OCI-LY1 (cell line): Measurements from ENCODE around the gene PRKCH.

ENCODE experiments used
- H2AFZ ChIP-seq: fragments of 200-600 bp; sonication (generic), shearing (Covaris generic); 2 replicates; pipeline ENCODE4 v1.6.0; 2014; ENCODE audit warnings: antibody characterized with exemption, mild to moderate bottlenecking, low read length
- H3F3A ChIP-seq: fragments of 200-600 bp; sonication (generic), shearing (Covaris generic); 2 replicates; pipeline ENCODE4 v1.6.0; 2014; ENCODE audit warnings: mild to moderate bottlenecking, antibody characterized with exemption, low read length, moderate library complexity; ENCODE audit not compliant: insufficient read depth
- H3K27ac ChIP-seq: fragments of 200-600 bp; sonication (generic); 2 replicates; pipeline ENCODE4 v1.5.1; 2014; ENCODE audit warnings: low read length, mixed run types, mild to moderate bottlenecking, low read depth; ENCODE audit not compliant: poor library complexity, severe bottlenecking
- H3K27me3 ChIP-seq: fragments of 200-600 bp; sonication (generic); 2 replicates; pipeline ENCODE4 v1.6.0; 2014; ENCODE audit warnings: antibody characterized with exemption, mild to moderate bottlenecking, low read length, moderate library complexity; ENCODE audit not compliant: insufficient read depth
- H3K36me3 ChIP-seq: fragments of 200-600 bp; sonication (generic); 2 replicates; pipeline ENCODE4 v1.6.1; 2014; ENCODE audit warnings: mild to moderate bottlenecking, antibody characterized with exemption, low read length, moderate library complexity, mixed read lengths; ENCODE audit not compliant: insufficient read depth
- H3K4me1 ChIP-seq: fragments of 200-600 bp; sonication (generic); 2 replicates; pipeline ENCODE4 v1.5.1; 2014; ENCODE audit warnings: mild to moderate bottlenecking, low read length, moderate library complexity; ENCODE audit not compliant: insufficient read depth, severe bottlenecking
- H3K4me2 ChIP-seq: fragments of 200-600 bp; sonication (generic), shearing (Covaris generic); 2 replicates; pipeline ENCODE4 v1.6.1; 2014; ENCODE audit warnings: low read length
- H3K4me3 ChIP-seq: fragments of 200-600 bp; sonication (generic); 2 replicates; pipeline ENCODE4 v1.5.1; 2014; ENCODE audit warnings: low read length, low read depth, mild to moderate bottlenecking, mixed read lengths; ENCODE audit not compliant: poor library complexity, severe bottlenecking
- H3K79me2 ChIP-seq: fragments of 200-600 bp; shearing (Covaris generic); 2 replicates; pipeline ENCODE4 v1.6.1; 2016; ENCODE audit warnings: mixed run types, low read length, mixed read lengths; ENCODE audit not compliant: insufficient read depth
- H3K9ac ChIP-seq: fragments of 200-600 bp; sonication (generic), shearing (Covaris generic); 2 replicates; pipeline ENCODE4 v1.6.1; 2014; ENCODE audit warnings: mild to moderate bottlenecking, low read length, mixed read lengths
- H3K9me2 ChIP-seq: fragments of 200-600 bp; sonication (generic), shearing (Covaris generic); 2 replicates; pipeline ENCODE4 v1.6.1; 2014; ENCODE audit warnings: low read depth, mild to moderate bottlenecking, low read length, mixed read lengths
- H3K9me3 ChIP-seq: fragments of 200-600 bp; shearing (Covaris generic); 2 replicates; pipeline ENCODE4 v1.6.1; 2014; ENCODE audit warnings: low read length, mixed read lengths
- H4K20me1 ChIP-seq: fragments of 200-600 bp; sonication (generic), shearing (Covaris generic); 2 replicates; pipeline ENCODE4 v1.6.0; 2016; ENCODE audit warnings: mild to moderate bottlenecking, low read length; ENCODE audit not compliant: insufficient read depth
- EZH2 ChIP-seq: fragments of 200-600 bp; sonication (generic), shearing (Covaris generic); IDR thresholded peaks from 2 replicates; pipeline ENCODE4 v1.8.0; 2017; ENCODE audit warnings: borderline replicate concordance, mixed run types, mild to moderate bottlenecking, antibody characterized with exemption, low read length, moderate library complexity, mixed read lengths
- TF ChIP-seq, protein P1 (sequence below): fragments of 200-600 bp; sonication (generic), shearing (Covaris generic); IDR thresholded peaks from 2 replicates; pipeline ENCODE4 v1.5.1; 2017; ENCODE audit warnings: mild to moderate bottlenecking, antibody characterized with exemption, low read length, moderate library complexity, mixed read lengths

Gene PRKCH

DNA sequence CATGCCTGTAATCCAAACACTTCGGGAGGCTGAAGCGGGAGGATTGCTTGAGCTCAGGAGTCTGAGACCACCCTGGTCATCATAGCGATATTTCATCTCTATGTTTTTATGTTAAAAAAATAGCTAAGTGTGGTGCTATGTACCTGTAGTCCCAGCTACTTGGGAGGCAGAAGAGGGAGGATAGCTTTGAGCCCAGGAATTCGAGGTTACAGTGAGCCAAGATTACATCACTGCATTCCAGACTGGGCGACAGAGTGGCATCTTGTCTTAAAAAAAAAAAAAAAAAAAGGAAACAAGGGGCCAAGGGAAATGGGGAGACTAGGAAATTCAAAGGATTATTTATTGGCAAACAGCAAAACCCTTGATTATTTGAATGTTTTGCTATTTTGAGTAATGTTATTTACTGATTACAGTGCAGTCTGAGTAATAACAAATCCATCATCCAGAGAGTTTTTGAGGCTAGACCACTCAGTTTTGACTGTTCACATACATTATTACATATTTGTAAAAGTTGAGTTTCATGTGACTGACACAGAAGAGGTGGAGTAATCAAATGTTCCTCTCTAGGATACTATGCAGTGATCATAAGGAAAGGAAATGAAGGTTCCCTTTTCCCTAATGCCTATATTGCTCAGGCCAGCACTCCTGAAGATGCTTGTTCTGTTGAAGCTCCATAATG lies 40.8 kb downstream of the PRKCH start:
- Histone ChIP-seq H3K4me2 (no peak overlapping the region), H3K79me2 (no peaks in the 10 kb centered on the region), H3K4me1 (no peaks in the 10 kb centered on the region), H3K27me3 (no peaks in the 10 kb centered on the region), H3K9me3 (no peaks in the 10 kb centered on the region), H3F3A (no peaks in the 10 kb centered on the region), H3K4me3 (no peak overlapping the region), H4K20me1 (no peaks in the 10 kb centered on the region), H3K36me3 (no peaks in the 10 kb centered on the region), H3K9me2 (no peaks in the 10 kb centered on the region), H3K27ac (no peak overlapping the region), H3K9ac (no peak overlapping the region), H2AFZ (no peak overlapping the region)
- TF ChIP-seq, protein P1, sequence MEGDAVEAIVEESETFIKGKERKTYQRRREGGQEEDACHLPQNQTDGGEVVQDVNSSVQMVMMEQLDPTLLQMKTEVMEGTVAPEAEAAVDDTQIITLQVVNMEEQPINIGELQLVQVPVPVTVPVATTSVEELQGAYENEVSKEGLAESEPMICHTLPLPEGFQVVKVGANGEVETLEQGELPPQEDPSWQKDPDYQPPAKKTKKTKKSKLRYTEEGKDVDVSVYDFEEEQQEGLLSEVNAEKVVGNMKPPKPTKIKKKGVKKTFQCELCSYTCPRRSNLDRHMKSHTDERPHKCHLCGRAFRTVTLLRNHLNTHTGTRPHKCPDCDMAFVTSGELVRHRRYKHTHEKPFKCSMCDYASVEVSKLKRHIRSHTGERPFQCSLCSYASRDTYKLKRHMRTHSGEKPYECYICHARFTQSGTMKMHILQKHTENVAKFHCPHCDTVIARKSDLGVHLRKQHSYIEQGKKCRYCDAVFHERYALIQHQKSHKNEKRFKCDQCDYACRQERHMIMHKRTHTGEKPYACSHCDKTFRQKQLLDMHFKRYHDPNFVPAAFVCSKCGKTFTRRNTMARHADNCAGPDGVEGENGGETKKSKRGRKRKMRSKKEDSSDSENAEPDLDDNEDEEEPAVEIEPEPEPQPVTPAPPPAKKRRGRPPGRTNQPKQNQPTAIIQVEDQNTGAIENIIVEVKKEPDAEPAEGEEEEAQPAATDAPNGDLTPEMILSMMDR = no peak
- no peak for TF ChIP-seq EZH2

DNA sequence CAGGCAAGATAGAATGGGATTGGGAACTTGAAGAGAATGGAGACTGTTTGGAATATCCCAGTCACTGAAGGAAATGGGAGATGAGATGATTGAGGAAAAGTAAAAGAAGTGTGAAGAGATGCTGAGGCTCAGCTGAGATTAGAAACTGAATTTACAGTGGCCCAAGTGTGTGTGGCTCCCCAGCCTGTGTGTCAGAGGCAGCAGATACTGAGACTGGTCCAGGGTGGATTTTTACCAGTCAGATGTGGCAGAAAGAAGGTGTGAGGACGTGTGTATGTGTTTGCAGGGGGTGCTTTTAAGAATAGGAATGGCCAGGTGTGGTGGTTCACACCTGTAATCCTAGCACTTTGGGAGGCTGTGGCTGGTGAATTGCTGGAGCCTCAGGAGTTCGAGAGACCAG lies 42.9 kb downstream of the PRKCH start:
- Histone ChIP-seq H3F3A (no peaks in the 10 kb centered on the region), H3K4me2 (no peak overlapping the region), H3K4me3 (no peak overlapping the region), H3K9ac (no peak overlapping the region), H3K9me3 (no peaks in the 10 kb centered on the region), H3K27me3 (no peaks in the 10 kb centered on the region), H3K27ac (no peak overlapping the region), H3K9me2 (no peaks in the 10 kb centered on the region), H3K79me2 (no peaks in the 10 kb centered on the region), H2AFZ (no peak overlapping the region), H3K4me1 (no peaks in the 10 kb centered on the region), H4K20me1 (no peaks in the 10 kb centered on the region), H3K36me3 (no peaks in the 10 kb centered on the region)
- TF ChIP-seq, protein P1 = no peak
- TF ChIP-seq EZH2 = no peak

DNA sequence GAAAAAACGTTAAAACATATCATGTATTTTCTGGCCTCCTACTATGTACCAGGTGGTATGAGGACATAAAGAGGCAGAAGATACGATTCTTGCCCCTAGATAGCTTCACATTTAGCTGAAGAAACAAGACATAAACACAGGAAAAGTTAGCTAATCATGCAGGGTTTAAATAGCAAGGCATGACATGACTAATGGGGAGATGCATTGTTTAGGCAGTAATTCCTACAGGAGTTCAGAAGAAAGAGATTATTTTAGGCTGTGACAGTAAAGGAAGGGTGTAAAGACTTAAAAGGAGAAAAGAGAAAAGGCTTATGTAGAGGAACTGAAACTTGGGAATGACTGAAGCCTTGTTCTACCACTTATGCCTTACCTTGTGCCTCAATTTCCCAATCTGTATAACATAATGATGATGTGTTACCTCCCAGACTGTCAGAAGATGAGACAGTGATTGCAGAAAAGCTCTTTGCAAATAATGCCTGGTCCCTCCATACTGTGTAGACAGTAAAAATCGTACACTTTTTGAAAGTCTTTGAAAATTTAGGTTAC lies 44.4 kb downstream of the PRKCH start:
- H3K27me3 ChIP-seq = no peaks in the 10 kb centered on the region
- no peaks in the 10 kb centered on the region for H3F3A ChIP-seq
- no peaks in the 10 kb centered on the region for H4K20me1 ChIP-seq
- no peaks in the 10 kb centered on the region for H3K36me3 ChIP-seq
- no peak overlapping the region for H3K4me3 ChIP-seq
- no peaks in the 10 kb centered on the region for H3K9me2 ChIP-seq
- H3K4me2 ChIP-seq = no peak overlapping the region
- H3K4me1 ChIP-seq = no peaks in the 10 kb centered on the region
- TF ChIP-seq, protein P1 = no peak
- no peak for TF ChIP-seq EZH2
- H3K79me2 ChIP-seq = no peaks in the 10 kb centered on the region
- H3K9me3 ChIP-seq = no peaks in the 10 kb centered on the region
- H3K27ac ChIP-seq = no peak overlapping the region
- H3K9ac ChIP-seq = no peak overlapping the region
- no peak overlapping the region for H2AFZ ChIP-seq
